Pancreas (tissue), 10 donors: ENCODE data around the gene GMDS. TPM values are rescaled to one million over a fixed set of nuclear protein-coding genes. Genes with fewer than 3 reads are reported as not detected.

Experiments
- ATAC-seq, 4 donors: fragments of 200-7000 bp; cut with Tn5 transposase; one replicate each; pipeline versions ENCODE4 v1.8.0 to v1.9.1; 2020; ENCODE audit warnings: mild to moderate bottlenecking in 4 of 4, moderate library complexity in 4 of 4
- DNase-seq, 6 donors: peaks; one replicate each; pipeline ENCODE4 v3.0.0-alpha.2; 2020
- FAIRE-seq: peaks from 2 replicates; lab custom pipeline; 2012; peaks lifted over from hg19 to GRCh38; lab: Jason Lieb, UNC
- H3K27ac ChIP-seq, 4 donors: fragments of 200-600 bp; sonication (generic); 1 replicate in 3 of 4; 2 replicates in 1 of 4; pipeline versions ENCODE4 v1.5.0 to v1.8.0; 2020
- H3K27me3 ChIP-seq, 4 donors: fragments of 200-600 bp; one replicate each; pipeline ENCODE4 v1.8.0; 2021
- H3K36me3 ChIP-seq, 3 donors: fragments of 200-600 bp; sonication (generic) in 1 of 3; one replicate each; pipeline versions ENCODE4 v1.5.0 to v1.8.0; 2020 to 2021
- H3K4me1 ChIP-seq, 3 donors: fragments of 200-600 bp; one replicate each; pipeline ENCODE4 v1.8.0; 2021
- H3K4me3 ChIP-seq, 4 donors: fragments of 200-600 bp; sonication (generic) in 2 of 4; one replicate each; pipeline versions ENCODE4 v1.5.0 to v1.8.0; 2020 to 2021
- H3K9me3 ChIP-seq, 4 donors: fragments of 200-600 bp; one replicate each; pipeline ENCODE4 v1.8.0; 2021
- WGBS, 2 donors: extraction: QIAGEN DNeasy Blood & Tissue Kit; methylation state at CpG; one replicate each; pipeline ENCODE4 v1.1.7; 2013; 5-methylcytosine and 5-hydroxymethylcytosine counted together
- intact Hi-C, 3 donors: fragments of 100-400 bp; cut with DNase I; formaldehyde crosslinking; loops; one replicate each; pipeline versions ENCODE4 v1.11.1 to v1.14.2; 2022
- polyA plus RNA-seq, 2 donors: library from polyadenylated mRNA; stranded (reverse); fragments of 200-250 nt; gene quantifications; one replicate each; pipeline ENCODE4 v1.2.3, GENCODE V29; 2013
- total RNA-seq, 6 donors: library from RNA; stranded (reverse); fragmentation: NEBNext Ultra II Directional in 4 of 6; extraction: Animal tissue kit (Norgen Biotek cat#: 25700) in 4 of 6; gene quantifications; one replicate each; pipeline versions ENCODE4 v1.2.1 to v1.2.4, GENCODE V29; 2021 to 2023
- TF ChIP-seq, protein P1 (sequence below), 4 donors: fragments of 200-600 bp; sonication (generic) in 3 of 4; IDR thresholded peaks; one replicate each; pipeline versions ENCODE4 v1.5.0 to v1.8.0; 2021; ENCODE audit warnings: antibody characterized with exemption in 4 of 4
- donor health status: healthy with polysubstance abuse.
- donor health status: DM: no; HTN: no; CAD: no; lungs with moderate emphysema.
- donor health status: DM: no; HTN: no; CAD: no.
- donor health status: control.
- donor health status: control.
- donor health status: Bipolar disorder and iron deficiency.
- donor health status: DM: yes; HTN: yes; CAD: no.
- donor health status: DM: no; HTN: no; CAD: no.
- donor health status: DM: no; HTN: no; CAD: no.
- donor health status: DM: yes; HTN: yes; CAD: no.

GMDS gene
- total and polyA plus RNA-seq, 8 donors, result 7.6 to 40.8 (median 26.5) TPM

DNA sequence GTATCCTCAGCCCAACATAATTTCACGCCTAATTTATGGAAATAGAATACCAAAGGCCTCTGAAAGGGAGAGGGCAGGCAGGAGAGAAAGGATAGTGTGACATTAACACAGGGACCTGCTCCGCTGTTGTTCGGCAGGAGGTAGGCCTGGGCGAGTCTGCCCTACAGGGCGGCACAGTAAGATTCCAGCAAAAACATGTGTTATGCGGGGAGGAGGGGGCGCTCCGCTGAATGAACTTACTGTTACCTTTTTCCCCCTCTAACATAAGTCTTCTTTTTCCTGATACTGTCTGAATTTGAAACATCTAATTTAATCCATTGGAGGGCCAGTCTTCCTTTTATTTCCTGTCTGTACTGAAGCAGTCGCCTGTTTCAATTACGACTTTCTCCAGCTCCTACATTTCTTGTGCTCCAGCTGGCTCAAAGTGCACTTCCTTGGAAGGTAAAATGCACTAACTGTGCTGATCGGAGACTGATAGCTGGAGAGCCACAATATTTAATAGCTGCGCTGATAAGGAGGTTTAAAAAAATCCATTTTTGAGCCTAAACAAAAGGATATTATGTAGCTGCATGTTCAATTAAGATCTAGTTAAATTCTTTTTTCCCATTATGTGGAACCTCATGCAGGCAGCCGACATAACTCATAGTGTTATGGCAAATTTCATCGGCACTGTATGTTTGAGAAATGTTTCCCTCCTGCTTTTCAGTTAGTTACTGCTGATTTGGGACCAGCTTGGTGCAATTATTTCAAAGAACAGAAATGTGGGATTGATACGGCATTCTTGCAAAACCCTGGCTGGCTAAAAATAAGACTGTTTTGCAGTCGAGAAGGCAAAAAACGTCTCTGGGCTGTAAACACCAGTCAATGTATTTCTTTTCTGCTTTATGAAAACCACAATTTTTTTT is 442.7 kb downstream of the GMDS start:
- Histone ChIP-seq H3K27me3 (no peaks in the 10 kb centered on the region), H3K9me3 (no peaks in the 10 kb centered on the region), H3K36me3 (no peaks in the 10 kb centered on the region), H3K27ac (peak overlapping the region; percentile 64 to 91 (median 73)), H3K4me1 (peaks cover 19 to 44% (median 40%) of the 10 kb centered on the region in 3 donors), H3K4me3 (peak overlapping the region in 2 of 4 donors; percentile 1 to 10)
- WGBS, 2 donors, result 34 to 43% methylated on average over 17 of the region's 17 CpGs
- DNase-seq (peak in 3 of 6 donors; percentile 23 to 59 (median 48)), FAIRE-seq (no peak), ATAC-seq (peak; percentile 33 to 61 (median 57))
- intact Hi-C loops, result no loop called here
- TF ChIP-seq, protein P1, sequence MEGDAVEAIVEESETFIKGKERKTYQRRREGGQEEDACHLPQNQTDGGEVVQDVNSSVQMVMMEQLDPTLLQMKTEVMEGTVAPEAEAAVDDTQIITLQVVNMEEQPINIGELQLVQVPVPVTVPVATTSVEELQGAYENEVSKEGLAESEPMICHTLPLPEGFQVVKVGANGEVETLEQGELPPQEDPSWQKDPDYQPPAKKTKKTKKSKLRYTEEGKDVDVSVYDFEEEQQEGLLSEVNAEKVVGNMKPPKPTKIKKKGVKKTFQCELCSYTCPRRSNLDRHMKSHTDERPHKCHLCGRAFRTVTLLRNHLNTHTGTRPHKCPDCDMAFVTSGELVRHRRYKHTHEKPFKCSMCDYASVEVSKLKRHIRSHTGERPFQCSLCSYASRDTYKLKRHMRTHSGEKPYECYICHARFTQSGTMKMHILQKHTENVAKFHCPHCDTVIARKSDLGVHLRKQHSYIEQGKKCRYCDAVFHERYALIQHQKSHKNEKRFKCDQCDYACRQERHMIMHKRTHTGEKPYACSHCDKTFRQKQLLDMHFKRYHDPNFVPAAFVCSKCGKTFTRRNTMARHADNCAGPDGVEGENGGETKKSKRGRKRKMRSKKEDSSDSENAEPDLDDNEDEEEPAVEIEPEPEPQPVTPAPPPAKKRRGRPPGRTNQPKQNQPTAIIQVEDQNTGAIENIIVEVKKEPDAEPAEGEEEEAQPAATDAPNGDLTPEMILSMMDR (IDR thresholded peaks at IDR 0.05), result no peak

DNA sequence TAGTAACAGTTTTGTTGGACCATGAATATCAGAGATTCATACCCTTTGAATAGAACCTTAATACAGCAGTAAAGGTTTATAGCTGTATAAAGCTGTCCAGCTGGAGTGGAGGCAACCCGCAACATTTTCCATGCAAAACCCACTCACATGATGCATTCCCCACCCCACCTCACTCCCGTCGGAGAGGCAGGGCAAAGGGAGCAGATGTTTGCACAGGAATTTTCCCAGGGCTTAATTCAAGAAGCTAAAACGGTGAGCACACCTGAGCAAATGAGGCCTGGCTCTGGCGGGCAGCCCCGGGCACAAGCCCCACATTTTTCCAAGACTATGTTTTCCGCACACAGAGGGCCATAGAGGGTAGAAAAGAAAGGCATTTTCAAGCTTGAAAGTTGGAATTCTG is 444.0 kb downstream of the GMDS start:
- H3K27ac ChIP-seq, result peak overlapping the region; percentile 64 to 91 (median 73)
- TF ChIP-seq, protein P1 (IDR thresholded peaks at IDR 0.05), result no peak
- H3K4me3 ChIP-seq, result no peak overlapping the region
- no peaks in the 10 kb centered on the region for H3K27me3 ChIP-seq
- intact Hi-C loops, result no loop called here
- peaks cover 24 to 55% (median 51%) of the 10 kb centered on the region in 3 donors for H3K4me1 ChIP-seq
- H3K36me3 ChIP-seq, result no peaks in the 10 kb centered on the region
- ATAC-seq, result peak; percentile 75 to 86 (median 82)
- 40 to 41% methylated on average over 7 of the region's 7 CpGs for WGBS, 2 donors
- peak; percentile 64 to 94 (median 83) for DNase-seq
- FAIRE-seq, result no peak
- H3K9me3 ChIP-seq, result no peaks in the 10 kb centered on the region

DNA sequence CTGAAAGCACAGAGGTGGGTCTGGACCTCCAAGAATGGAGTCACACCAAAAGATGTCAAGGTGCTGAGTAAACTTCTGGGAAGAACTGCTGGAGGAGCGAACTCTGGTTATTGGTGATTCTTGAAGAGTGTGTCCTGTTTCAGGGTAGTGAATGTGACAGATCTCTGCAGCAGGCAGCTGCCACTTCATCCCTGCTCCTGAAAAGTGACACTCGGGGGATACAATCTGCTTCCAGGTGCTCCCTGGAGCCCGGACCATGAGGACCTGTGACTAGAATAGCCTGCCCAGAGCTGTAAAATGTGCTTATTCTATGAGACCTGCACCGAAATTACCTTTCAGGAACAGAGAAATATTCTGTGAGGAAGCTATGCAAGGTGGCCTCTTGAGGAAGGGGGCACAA is 444.6 kb downstream of the GMDS start:
- no peaks in the 10 kb centered on the region for H3K27me3 ChIP-seq
- TF ChIP-seq, protein P1 (IDR thresholded peaks at IDR 0.05), result no peak
- DNase-seq, result no peak
- ATAC-seq, result peak in 3 of 4 donors; percentile 0 to 5 (median 4)
- H3K4me3 ChIP-seq, result no peak overlapping the region
- peak overlapping the region; percentile 64 to 91 (median 73) for H3K27ac ChIP-seq
- no peak for FAIRE-seq
- H3K36me3 ChIP-seq, result no peaks in the 10 kb centered on the region
- intact Hi-C loops, result no loop called here
- whole genome bisulfite sequencing, 2 donors, result 43% methylated on average over 4 of the region's 4 CpGs
- no peaks in the 10 kb centered on the region for H3K9me3 ChIP-seq
- peaks cover 24 to 55% (median 51%) of the 10 kb centered on the region in 3 donors for H3K4me1 ChIP-seq

DNA sequence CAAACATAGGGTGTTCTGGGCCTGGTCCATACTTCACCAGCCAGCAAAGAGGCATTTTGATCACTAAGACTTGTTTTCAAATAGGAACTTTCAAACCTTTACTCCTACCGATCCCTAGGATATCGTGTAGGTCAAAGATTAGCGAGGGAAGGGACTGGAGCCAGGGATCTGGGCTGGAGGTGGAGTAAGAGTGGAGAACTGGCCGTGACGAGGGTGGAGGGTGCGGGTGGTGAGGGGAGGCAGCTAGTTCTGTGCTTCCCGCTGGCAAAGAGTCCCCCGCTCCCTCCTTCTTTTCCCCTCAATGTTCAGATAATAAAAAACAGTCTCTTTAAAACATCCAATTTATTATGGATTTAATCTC is 446.5 kb downstream of the GMDS start:
- DNase-seq (peak in 3 of 6 donors; percentile 38 to 58 (median 46)), ATAC-seq (peak; percentile 32 to 60 (median 40))

More for the DNA sequence above, 446.5 kb downstream of the GMDS start:
- FAIRE-seq, result no peak
- Histone ChIP-seq H3K9me3 (no peaks in the 10 kb centered on the region), H3K27ac (peak overlapping the region; percentile 39 to 91 (median 70)), H3K4me3 (no peak overlapping the region), H3K36me3 (no peaks in the 10 kb centered on the region), H3K27me3 (no peaks in the 10 kb centered on the region), H3K4me1 (peaks cover 24 to 51% (median 46%) of the 10 kb centered on the region in 3 donors)
- intact Hi-C loops, result no loop called here
- TF ChIP-seq, protein P1 (IDR thresholded peaks at IDR 0.05), result no peak
- WGBS, 2 donors, result 45 to 54% methylated on average over 8 of the region's 8 CpGs
